GM12865 (cell line): ENCODE data around the gene DCST2.
A peak's percentile ranks its signal among the peaks of the same experiment; 100 is the strongest.
"Not testable (repeated sequence)": the region's sequence is repeated elsewhere in the genome, so short reads cannot be mapped to it uniquely, and the experiment has no call there.

Experiments
- DNase-seq: peaks from one replicate; pipeline ENCODE4 v3.0.0; 2010; ENCODE audit warnings: low read depth
- H3K4me3 ChIP-seq: 2 replicates; pipeline ENCODE4 v1.5.1; 2011; ENCODE audit warnings: mild to moderate bottlenecking, low read depth, low read length, control low read depth
- CTCF ChIP-seq: IDR thresholded peaks from 2 replicates; pipeline ENCODE4 v1.5.1; 2011; ENCODE audit warnings: low read length, control low read depth, low read depth, inconsistent platforms; ENCODE audit not compliant: insufficient read depth; ENCODE audit errors: missing control alignments

Gene DCST2

GRCh38 chr1:154989195-154989860, 44.3 kb downstream of the DCST2 start:
- TF ChIP-seq CTCF, result no peak
- DNase-seq, result no peak
- H3K4me3 ChIP-seq, result no peak overlapping the region

GRCh38 chr1:154988058-154988954, 45.3 kb downstream of the DCST2 start:
- no peak for DNase-seq
- TF ChIP-seq CTCF, result no peak
- H3K4me3 ChIP-seq, result no peak overlapping the region

- DNase-seq, result no peak
- no peak for TF ChIP-seq CTCF
Measured at GRCh38 chr1:154987326-154987725, 46.3 kb downstream of the DCST2 start.

GRCh38 chr1:154986736-154987135, 46.8 kb downstream of the DCST2 start:
- H3K4me3 ChIP-seq, DNase-seq: not testable (repeated sequence)

More at GRCh38 chr1:154987326-154987725, 46.3 kb downstream of the DCST2 start:
- H3K4me3 ChIP-seq, result no peak overlapping the region

GRCh38 chr1:154983776-154984466, 49.7 kb downstream of the DCST2 start:
- no peak for TF ChIP-seq CTCF
- DNase-seq, result no peak

GRCh38 chr1:154982897-154983648, 50.5 kb downstream of the DCST2 start, which contains the start of gene FLAD1:
FLAD1 (plus strand) TSS chr1:154983344; CDS start chr1:154983695, 351 bp downstream.
- TF ChIP-seq CTCF, result no peak
- H3K4me3 ChIP-seq, result peak within 1 kb of the TSS; percentile 78
- DNase-seq, result peak; percentile 100

More at GRCh38 chr1:154983776-154984466, 49.7 kb downstream of the DCST2 start:
- peak overlapping the region; percentile 78 for H3K4me3 ChIP-seq
